NCI-H2107 treated with DMSO at 0.1 percent for 48 hours (cell line): ENCODE data around the gene ALOX5.
"Not testable (repeated sequence)": the region's sequence is repeated elsewhere in the genome, so short reads cannot be mapped to it uniquely, and the experiment has no call there.

Experiments
- DNase-seq: peaks from one replicate; lab custom pipeline; 2025; ENCODE audit not compliant: unreplicated experiment; lab: John Stamatoyannopoulos, UW

Gene ALOX5

GRCh38 chr10:45461034-45461433, 87.0 kb downstream of the ALOX5 start:
- DNase-seq: no peak

GRCh38 chr10:45463244-45464116, 89.5 kb downstream of the ALOX5 start:
- no peak for DNase-seq

- DNase-seq: peak; percentile 13
Measured at GRCh38 chr10:45464958-45465567, 91.0 kb downstream of the ALOX5 start.

GRCh38 chr10:45466784-45467183, 92.8 kb downstream of the ALOX5 start:
- DNase-seq: no peak

- DNase-seq: no peak
Measured at GRCh38 chr10:45468079-45468478, 94.1 kb downstream of the ALOX5 start.

- DNase-seq: no peak
Measured at GRCh38 chr10:45470098-45471012, 96.3 kb downstream of the ALOX5 start.

GRCh38 chr10:45471059-45471458, 97.0 kb downstream of the ALOX5 start:
- DNase-seq: no peak

GRCh38 chr10:45471531-45472310, 97.7 kb downstream of the ALOX5 start:
- no peak for DNase-seq

- no peak for DNase-seq
Measured at GRCh38 chr10:45473126-45473525, 99.1 kb downstream of the ALOX5 start.

- DNase-seq: no peak
Measured at GRCh38 chr10:45476559-45476958, 102.5 kb downstream of the ALOX5 start.

GRCh38 chr10:45480294-45480693, 106.3 kb downstream of the ALOX5 start:
- no peak for DNase-seq

- DNase-seq: not testable (repeated sequence)
Measured at GRCh38 chr10:45481100-45481499, 107.1 kb downstream of the ALOX5 start.

GRCh38 chr10:45483002-45483401, 109.0 kb downstream of the ALOX5 start:
- DNase-seq: no peak

- DNase-seq: no peak
Measured at GRCh38 chr10:45487735-45488134, 113.7 kb downstream of the ALOX5 start.

GRCh38 chr10:45488365-45488764, 114.3 kb downstream of the ALOX5 start:
- no peak for DNase-seq

GRCh38 chr10:45490277-45490676, 116.3 kb downstream of the ALOX5 start:
- no peak for DNase-seq

GRCh38 chr10:45491061-45491460, 117.0 kb downstream of the ALOX5 start:
- no peak for DNase-seq
